Osteocyte (in vitro differentiated cells): ENCODE data around the gene PPP1R1B. TPM values are rescaled to one million over a fixed set of nuclear protein-coding genes. Genes with fewer than 3 reads are reported as not detected.

Experiments
- DNase-seq: peaks from one replicate; pipeline ENCODE4 v3.0.0; 2021; ENCODE audit warnings: mixed read lengths; ENCODE audit not compliant: unreplicated experiment; ENCODE audit errors: extremely low spot score
- H3K27ac Mint-ChIP-seq: one replicate; pipeline ENCODE4 v1.8.0; 2021; ENCODE audit warnings: mild to moderate bottlenecking, mixed read lengths; ENCODE audit not compliant: unreplicated experiment
- H3K27me3 Mint-ChIP-seq: one replicate; pipeline ENCODE4 v1.8.0; 2021; ENCODE audit warnings: mixed read lengths; ENCODE audit not compliant: unreplicated experiment
- H3K36me3 Mint-ChIP-seq: one replicate; pipeline ENCODE4 v1.8.0; 2021; ENCODE audit warnings: mixed read lengths; ENCODE audit not compliant: unreplicated experiment
- H3K4me1 Mint-ChIP-seq: one replicate; pipeline ENCODE4 v1.8.0; 2021; ENCODE audit warnings: mixed read lengths; ENCODE audit not compliant: unreplicated experiment
- H3K4me3 Mint-ChIP-seq: one replicate; pipeline ENCODE4 v1.8.0; 2021; ENCODE audit warnings: mild to moderate bottlenecking, moderate library complexity, mixed read lengths; ENCODE audit not compliant: unreplicated experiment
- H3K9me3 Mint-ChIP-seq: one replicate; pipeline ENCODE4 v1.8.0; 2021; ENCODE audit warnings: mixed read lengths; ENCODE audit not compliant: unreplicated experiment
- total RNA-seq: library from RNA; stranded (reverse); gene quantifications from 2 replicates; pipeline ENCODE4 v1.2.1, GENCODE V29; 2021
- TF ChIP-seq, protein P1 (sequence below): fragments of 200-600 bp; sonication (generic); IDR thresholded peaks from 2 replicates; pipeline ENCODE4 v1.5.0; 2021; ENCODE audit warnings: antibody characterized with exemption, mild to moderate bottlenecking, moderate library complexity

The PPP1R1B gene
- total RNA-seq, 1 donor from 2014 or later: 4.5 TPM

DNA sequence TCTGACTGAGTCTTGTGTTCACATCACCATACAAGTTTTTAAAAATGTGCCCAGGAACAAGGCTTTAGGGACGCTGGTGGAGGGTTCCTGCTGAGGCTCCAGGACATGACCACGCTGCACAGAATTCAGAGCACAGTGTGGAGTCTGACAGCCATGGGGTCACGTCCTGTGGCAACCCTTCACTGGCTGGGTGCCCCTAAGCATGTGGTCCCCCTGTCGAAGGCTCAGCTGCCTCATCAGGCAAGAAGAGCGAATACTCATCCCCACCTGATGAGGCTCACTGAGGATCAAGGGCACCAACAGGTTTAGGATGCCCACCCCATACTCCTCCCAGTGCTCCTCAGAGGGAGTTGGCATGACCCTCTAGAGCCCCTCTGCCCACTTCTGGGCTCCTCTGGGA is 47.4 kb downstream of the PPP1R1B start:
- Mint-ChIP-seq H3K27ac (no peak overlapping the region), H3K4me3 (no peak overlapping the region), H3K4me1 (peaks cover 46% of the 10 kb centered on the region), H3K27me3 (peaks cover 4% of the 10 kb centered on the region), H3K9me3 (no peaks in the 10 kb centered on the region), H3K36me3 (no peaks in the 10 kb centered on the region)
- TF ChIP-seq, protein P1, sequence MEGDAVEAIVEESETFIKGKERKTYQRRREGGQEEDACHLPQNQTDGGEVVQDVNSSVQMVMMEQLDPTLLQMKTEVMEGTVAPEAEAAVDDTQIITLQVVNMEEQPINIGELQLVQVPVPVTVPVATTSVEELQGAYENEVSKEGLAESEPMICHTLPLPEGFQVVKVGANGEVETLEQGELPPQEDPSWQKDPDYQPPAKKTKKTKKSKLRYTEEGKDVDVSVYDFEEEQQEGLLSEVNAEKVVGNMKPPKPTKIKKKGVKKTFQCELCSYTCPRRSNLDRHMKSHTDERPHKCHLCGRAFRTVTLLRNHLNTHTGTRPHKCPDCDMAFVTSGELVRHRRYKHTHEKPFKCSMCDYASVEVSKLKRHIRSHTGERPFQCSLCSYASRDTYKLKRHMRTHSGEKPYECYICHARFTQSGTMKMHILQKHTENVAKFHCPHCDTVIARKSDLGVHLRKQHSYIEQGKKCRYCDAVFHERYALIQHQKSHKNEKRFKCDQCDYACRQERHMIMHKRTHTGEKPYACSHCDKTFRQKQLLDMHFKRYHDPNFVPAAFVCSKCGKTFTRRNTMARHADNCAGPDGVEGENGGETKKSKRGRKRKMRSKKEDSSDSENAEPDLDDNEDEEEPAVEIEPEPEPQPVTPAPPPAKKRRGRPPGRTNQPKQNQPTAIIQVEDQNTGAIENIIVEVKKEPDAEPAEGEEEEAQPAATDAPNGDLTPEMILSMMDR: no peak
- DNase-seq: no peak

DNA sequence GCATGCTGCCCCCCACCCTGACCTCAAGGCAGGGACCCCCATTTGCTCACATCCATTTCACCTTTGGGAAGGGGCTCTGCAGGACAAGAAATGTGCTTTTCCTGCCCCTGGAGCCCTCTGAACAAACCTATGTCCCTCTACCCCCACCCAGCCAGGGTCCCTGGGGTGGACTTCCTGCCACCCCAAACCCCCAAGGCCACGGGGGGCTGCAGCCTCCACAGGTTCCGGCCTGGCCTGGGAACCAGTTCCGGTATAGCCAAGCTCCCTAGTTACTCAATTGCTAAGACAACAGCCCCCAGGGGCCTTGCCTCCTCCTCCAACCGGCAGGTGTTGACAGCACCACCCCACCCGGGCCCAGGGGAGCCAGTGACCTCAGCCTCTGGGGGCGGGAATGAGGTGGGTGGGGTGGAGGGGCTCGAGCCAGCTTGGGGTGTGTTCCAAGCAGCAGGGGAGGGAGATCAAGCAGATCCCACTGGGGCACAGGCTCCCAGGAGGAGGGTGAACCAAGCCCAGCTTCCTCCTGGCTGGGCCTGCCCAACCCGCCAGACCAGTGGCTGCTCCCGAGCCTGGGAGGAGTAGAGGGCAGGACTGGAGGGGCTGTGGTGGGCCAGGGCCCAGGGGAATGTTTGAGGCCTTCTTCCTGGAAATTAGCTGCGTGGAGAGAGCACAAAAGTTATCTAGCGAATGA is 48.1 kb downstream of the PPP1R1B start:
- Mint-ChIP-seq H3K4me3 (no peak overlapping the region), H3K4me1 (peaks cover 46% of the 10 kb centered on the region), H3K27me3 (peaks cover 4% of the 10 kb centered on the region), H3K36me3 (no peaks in the 10 kb centered on the region), H3K27ac (peak overlapping the region; percentile 60), H3K9me3 (no peaks in the 10 kb centered on the region)
- no peak for DNase-seq
- TF ChIP-seq, protein P1: no peak

DNA sequence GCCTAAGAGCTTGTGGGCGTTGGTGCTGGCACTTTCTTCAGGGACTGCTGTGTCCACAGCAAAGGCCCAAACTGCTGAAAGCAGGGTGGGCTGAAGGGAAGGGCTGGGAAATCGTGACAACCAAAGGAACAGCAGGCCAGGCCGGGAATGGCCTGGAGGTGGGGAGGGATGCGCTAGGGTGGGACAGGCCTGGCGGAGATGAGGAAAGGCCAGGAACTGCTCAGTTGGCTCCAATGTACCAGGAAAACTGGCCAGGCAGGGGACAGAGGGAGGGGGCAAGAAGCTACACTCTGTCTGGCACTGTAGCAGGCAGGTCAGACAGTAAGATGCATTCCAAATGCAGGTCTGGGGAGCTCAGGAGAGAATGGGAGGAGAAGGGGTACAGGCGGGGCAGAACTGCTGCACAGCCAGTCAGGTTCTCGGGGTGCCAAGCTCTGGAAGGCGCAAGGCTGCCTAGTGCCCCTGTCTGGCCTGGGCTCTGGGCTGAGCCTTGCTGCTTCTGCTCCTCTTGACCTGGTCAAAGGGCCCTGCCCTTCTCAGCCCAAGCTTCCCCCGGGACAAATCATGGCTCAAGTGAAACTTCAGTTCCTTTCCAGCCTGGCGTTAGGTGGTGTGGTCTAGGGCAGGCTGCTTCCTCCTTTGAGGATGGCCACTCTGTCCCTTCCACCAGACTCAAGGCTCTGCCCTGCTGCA is 48.8 kb downstream of the PPP1R1B start:
- H3K9me3 Mint-ChIP-seq: no peaks in the 10 kb centered on the region
- H3K36me3 Mint-ChIP-seq: peaks cover 3% of the 10 kb centered on the region
- H3K27ac Mint-ChIP-seq: peak overlapping the region; percentile 60
- no peak overlapping the region for H3K4me3 Mint-ChIP-seq
- H3K27me3 Mint-ChIP-seq: peaks cover 2% of the 10 kb centered on the region
- no peak for DNase-seq
- peaks cover 46% of the 10 kb centered on the region for H3K4me1 Mint-ChIP-seq
- TF ChIP-seq, protein P1: no peak

DNA sequence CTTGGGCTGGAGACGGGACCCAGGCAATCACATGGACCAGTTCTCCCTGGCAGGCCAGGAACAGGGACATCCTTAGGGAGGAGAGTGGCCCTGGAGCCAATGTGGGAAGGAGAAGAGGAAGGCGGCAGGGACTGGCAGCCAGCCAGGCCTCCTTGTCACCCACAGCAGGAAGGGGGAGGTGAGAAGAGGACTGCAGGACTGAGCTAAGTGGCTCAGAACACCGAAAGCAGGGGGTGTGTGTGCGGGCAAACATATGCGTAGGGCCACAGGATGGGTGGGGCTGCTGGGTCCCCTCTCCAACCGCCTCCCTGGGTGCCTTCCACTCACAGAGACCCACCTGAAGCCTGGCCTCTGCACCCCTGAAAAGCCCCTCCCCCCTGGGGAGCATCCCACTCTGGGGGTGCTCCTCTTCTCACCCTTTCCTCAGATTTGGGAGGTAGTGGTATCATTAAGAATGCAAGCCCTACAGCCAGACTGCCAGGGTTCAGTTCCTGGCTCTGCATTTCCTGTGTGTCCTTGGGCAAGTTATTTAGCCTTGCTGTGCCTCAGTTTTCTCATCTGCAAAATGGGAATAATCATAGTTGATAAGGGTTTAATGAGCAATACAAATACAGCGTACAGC is 49.6 kb downstream of the PPP1R1B start:
- H3K9me3 Mint-ChIP-seq: no peaks in the 10 kb centered on the region
- H3K27ac Mint-ChIP-seq: peak overlapping the region; percentile 38
- DNase-seq: no peak
- no peaks in the 10 kb centered on the region for H3K27me3 Mint-ChIP-seq
- TF ChIP-seq, protein P1: no peak
- H3K4me3 Mint-ChIP-seq: peak overlapping the region; percentile 32
- peaks cover 46% of the 10 kb centered on the region for H3K4me1 Mint-ChIP-seq
- peaks cover 7% of the 10 kb centered on the region for H3K36me3 Mint-ChIP-seq

DNA sequence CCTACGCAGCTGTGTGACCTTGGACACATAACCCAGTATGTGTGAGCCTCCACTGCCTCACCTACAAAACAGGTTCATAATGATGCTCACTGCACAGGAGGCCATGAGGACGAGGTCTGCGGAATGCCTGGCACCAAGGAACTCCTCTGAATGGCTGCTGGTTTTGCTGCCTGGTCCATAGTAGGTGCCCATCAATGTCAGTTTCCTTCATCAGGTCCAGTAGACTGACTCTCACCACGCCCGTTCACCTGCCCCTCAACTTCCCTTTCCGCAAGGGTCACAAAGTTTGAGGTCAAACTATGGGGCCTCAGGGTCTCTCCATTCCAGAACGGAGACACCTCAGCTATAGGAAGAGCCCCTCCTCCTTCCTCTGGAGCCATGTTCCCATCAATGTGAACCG is 50.3 kb downstream of the PPP1R1B start:
- peak overlapping the region; percentile 91 for H3K27ac Mint-ChIP-seq
- H3K36me3 Mint-ChIP-seq: peaks cover 7% of the 10 kb centered on the region
- H3K4me1 Mint-ChIP-seq: peaks cover 43% of the 10 kb centered on the region
- peak overlapping the region; percentile 3 for H3K4me3 Mint-ChIP-seq
- no peak for DNase-seq
- H3K27me3 Mint-ChIP-seq: no peaks in the 10 kb centered on the region
- no peaks in the 10 kb centered on the region for H3K9me3 Mint-ChIP-seq
- TF ChIP-seq, protein P1: no peak
